Vagina (tissue), 2 donors: ENCODE measurements around the gene IL17RC.

ENCODE experiments used
- POLR2A ChIP-seq, 2 donors: fragments of 450-650 bp; IDR thresholded peaks; one replicate each; pipeline ENCODE4 v1.6.1; 2017; ENCODE audit warnings: antibody characterized with exemption in 2 of 2, mild to moderate bottlenecking in 2 of 2, moderate library complexity in 2 of 2
- POLR2AphosphoS5 ChIP-seq, 2 donors: sonication (generic); formaldehyde crosslinking; IDR thresholded peaks; one replicate each; pipeline ENCODE4 v1.9.0; 2017; ENCODE audit warnings: antibody characterized with exemption in 2 of 2, mild to moderate bottlenecking in 2 of 2, low read depth in 1 of 2; ENCODE audit not compliant: insufficient read depth in 1 of 2
- TF ChIP-seq, protein P1 (sequence below), 3 experiments: fragments of 450-650 bp in 2 of 3; fragments of 200-600 bp in 1 of 3; sonication (generic) in 1 of 3; IDR thresholded peaks; one replicate each; pipeline ENCODE4 v1.5.1; 2017 to 2019; ENCODE audit warnings: antibody characterized with exemption in 3 of 3, mild to moderate bottlenecking in 2 of 3, moderate library complexity in 2 of 3

GRCh38 chr3:9944271-9944670 lies 27.4 kb downstream of the IL17RC start:
- TF ChIP-seq, protein P1, sequence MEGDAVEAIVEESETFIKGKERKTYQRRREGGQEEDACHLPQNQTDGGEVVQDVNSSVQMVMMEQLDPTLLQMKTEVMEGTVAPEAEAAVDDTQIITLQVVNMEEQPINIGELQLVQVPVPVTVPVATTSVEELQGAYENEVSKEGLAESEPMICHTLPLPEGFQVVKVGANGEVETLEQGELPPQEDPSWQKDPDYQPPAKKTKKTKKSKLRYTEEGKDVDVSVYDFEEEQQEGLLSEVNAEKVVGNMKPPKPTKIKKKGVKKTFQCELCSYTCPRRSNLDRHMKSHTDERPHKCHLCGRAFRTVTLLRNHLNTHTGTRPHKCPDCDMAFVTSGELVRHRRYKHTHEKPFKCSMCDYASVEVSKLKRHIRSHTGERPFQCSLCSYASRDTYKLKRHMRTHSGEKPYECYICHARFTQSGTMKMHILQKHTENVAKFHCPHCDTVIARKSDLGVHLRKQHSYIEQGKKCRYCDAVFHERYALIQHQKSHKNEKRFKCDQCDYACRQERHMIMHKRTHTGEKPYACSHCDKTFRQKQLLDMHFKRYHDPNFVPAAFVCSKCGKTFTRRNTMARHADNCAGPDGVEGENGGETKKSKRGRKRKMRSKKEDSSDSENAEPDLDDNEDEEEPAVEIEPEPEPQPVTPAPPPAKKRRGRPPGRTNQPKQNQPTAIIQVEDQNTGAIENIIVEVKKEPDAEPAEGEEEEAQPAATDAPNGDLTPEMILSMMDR (IDR thresholded peaks at IDR 0.05), result no peak
- TF ChIP-seq POLR2A (IDR thresholded peaks at IDR 0.05) (no peak), POLR2AphosphoS5 (IDR thresholded peaks at IDR 0.05; ENCODE audit: insufficient read depth in 1 of 2, low read depth in 1 of 2) (no peak)
